Ishikawa (cell line): ENCODE data around the gene AOC3.

Experiments
- CREB1 ChIP-seq: IDR thresholded peaks from 2 replicates; pipeline ENCODE4 v1.6.1; 2012; ENCODE audit warnings: low read depth
- FOXM1 ChIP-seq: IDR thresholded peaks from 2 replicates; pipeline ENCODE4 v1.6.1; 2012; ENCODE audit warnings: low read depth, borderline replicate concordance
- RAD21 ChIP-seq: IDR thresholded peaks from 2 replicates; pipeline ENCODE4 v1.6.1; 2012; ENCODE audit warnings: low read depth
- TCF12 ChIP-seq: IDR thresholded peaks from 2 replicates; pipeline ENCODE4 v1.6.1; 2012; ENCODE audit warnings: low read depth
- TEAD4 ChIP-seq: IDR thresholded peaks from 2 replicates; pipeline ENCODE4 v1.6.1; 2012
- YY1 ChIP-seq: IDR thresholded peaks from 2 replicates; pipeline ENCODE4 v1.6.1; 2012; ENCODE audit warnings: low read depth
- TF ChIP-seq, protein P1 (sequence below): IDR thresholded peaks from 2 replicates; pipeline ENCODE4 v1.6.1; 2012
- TF ChIP-seq, protein P2 (sequence below): IDR thresholded peaks from 2 replicates; pipeline ENCODE4 v1.6.1; 2012
- TF ChIP-seq, protein P3 (sequence below): IDR thresholded peaks from 2 replicates; pipeline ENCODE4 v1.6.1; 2012; ENCODE audit warnings: low read depth, mild to moderate bottlenecking

DNA sequence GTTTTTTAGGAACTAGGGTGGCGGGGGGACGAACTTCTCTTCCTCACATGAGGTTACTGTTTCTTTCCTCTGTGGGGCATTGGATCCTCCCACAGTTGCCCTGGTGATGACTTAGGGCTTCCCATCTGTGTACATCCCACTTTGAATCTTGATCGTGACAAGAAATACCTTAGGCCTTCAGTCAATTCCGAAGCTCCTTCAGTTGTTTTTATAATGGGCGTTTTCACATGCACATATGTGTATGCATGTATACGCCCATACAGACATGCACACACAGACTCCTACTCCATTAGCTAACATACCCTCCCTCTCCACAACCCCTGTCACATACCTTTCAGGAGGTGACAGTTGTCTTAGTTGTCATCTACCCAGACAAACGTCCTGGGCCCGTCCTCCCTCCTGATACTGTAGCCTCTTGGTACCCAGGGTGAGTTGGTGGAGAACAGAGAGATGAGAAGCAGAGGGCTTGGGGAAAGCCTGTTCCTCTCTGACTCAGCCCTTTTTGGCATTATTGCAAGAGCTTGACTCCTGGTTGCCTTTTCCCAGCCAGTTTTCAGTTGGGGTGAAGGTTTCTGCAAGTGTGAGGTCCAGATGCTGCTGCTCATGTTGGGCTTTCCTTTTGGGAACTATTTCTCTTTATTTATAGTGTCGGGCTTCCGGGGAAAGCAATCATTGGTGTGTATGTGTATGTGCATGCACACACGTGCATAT is 8.9 kb upstream of the AOC3 start:
- TF ChIP-seq, protein P1, sequence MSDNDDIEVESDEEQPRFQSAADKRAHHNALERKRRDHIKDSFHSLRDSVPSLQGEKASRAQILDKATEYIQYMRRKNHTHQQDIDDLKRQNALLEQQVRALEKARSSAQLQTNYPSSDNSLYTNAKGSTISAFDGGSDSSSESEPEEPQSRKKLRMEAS: no peak
- TF ChIP-seq TEAD4: no peak
- TF ChIP-seq FOXM1: no peak
- TF ChIP-seq, protein P2, sequence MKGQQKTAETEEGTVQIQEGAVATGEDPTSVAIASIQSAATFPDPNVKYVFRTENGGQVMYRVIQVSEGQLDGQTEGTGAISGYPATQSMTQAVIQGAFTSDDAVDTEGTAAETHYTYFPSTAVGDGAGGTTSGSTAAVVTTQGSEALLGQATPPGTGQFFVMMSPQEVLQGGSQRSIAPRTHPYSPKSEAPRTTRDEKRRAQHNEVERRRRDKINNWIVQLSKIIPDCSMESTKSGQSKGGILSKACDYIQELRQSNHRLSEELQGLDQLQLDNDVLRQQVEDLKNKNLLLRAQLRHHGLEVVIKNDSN: no peak
- TF ChIP-seq RAD21: no peak
- no peak for TF ChIP-seq TCF12
- no peak for TF ChIP-seq YY1
- TF ChIP-seq CREB1: no peak
- TF ChIP-seq, protein P3, sequence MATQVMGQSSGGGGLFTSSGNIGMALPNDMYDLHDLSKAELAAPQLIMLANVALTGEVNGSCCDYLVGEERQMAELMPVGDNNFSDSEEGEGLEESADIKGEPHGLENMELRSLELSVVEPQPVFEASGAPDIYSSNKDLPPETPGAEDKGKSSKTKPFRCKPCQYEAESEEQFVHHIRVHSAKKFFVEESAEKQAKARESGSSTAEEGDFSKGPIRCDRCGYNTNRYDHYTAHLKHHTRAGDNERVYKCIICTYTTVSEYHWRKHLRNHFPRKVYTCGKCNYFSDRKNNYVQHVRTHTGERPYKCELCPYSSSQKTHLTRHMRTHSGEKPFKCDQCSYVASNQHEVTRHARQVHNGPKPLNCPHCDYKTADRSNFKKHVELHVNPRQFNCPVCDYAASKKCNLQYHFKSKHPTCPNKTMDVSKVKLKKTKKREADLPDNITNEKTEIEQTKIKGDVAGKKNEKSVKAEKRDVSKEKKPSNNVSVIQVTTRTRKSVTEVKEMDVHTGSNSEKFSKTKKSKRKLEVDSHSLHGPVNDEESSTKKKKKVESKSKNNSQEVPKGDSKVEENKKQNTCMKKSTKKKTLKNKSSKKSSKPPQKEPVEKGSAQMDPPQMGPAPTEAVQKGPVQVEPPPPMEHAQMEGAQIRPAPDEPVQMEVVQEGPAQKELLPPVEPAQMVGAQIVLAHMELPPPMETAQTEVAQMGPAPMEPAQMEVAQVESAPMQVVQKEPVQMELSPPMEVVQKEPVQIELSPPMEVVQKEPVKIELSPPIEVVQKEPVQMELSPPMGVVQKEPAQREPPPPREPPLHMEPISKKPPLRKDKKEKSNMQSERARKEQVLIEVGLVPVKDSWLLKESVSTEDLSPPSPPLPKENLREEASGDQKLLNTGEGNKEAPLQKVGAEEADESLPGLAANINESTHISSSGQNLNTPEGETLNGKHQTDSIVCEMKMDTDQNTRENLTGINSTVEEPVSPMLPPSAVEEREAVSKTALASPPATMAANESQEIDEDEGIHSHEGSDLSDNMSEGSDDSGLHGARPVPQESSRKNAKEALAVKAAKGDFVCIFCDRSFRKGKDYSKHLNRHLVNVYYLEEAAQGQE: no peak
